SK-N-DZ (cell line): Measurements from ENCODE around the gene PTCHD1.

Experiments used
- DNase-seq: peaks from one replicate; pipeline ENCODE4 v3.0.0-alpha.2; 2015; ENCODE audit warnings: low spot score

The PTCHD1 gene

DNA sequence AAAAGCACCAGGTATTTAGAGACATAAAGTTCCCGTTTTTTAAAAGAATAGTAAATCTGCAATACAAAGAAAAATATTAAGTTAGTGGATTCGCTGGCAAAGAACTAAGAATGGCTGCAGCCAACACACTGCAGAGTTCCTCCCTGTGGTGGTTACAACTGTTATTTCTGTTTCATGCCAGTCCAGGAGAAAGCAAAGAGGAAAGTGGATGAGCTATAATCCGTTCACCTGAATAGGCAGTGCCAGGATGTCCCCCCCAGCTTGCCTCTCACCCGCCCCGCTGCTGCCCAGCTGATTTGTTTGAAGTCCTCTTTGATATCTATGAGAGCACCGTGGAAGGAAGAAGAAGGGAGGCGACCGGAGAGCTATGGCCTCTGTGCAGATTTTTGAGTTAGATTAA is 63.9 kb downstream of the PTCHD1 start:
- no peak for DNase-seq

DNA sequence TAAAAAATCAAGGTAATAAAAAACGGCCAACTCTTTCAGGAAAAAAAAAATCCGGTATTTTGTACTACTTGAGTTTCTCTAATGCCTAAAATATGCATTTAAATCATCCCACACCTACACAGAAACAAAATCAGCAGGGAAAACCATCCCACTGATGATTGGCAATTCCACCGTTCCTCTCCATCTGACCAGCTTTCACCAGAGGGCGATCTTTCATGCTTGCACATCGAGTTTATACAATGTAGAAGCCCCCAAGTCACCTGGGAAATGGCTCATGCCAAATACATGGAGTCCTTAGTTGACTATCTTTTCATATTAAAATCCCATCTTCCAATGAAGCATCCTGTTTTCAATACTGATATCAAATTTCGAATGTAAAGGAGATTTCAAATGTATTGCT is 69.2 kb downstream of the PTCHD1 start:
- DNase-seq = peak; percentile 3

DNA sequence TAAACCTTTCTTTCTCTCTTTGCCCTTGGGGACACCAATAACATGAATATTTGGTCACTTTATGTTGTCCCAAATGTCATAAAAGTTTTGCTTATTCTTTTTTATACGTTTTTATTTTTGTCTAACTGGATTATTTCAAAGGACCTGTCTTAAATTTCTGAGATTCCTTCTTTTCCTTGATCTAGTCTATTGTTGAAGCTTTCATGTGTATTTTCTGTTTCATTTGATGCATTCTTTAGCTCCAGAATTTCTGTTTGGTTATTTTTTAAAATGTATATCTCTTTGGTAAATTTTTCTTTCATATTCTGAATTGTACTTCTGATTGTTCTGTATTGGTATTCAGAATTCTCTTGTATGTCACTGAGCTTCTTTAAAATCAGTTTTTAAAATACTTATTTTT is 88.3 kb downstream of the PTCHD1 start:
- no peak for DNase-seq

DNA sequence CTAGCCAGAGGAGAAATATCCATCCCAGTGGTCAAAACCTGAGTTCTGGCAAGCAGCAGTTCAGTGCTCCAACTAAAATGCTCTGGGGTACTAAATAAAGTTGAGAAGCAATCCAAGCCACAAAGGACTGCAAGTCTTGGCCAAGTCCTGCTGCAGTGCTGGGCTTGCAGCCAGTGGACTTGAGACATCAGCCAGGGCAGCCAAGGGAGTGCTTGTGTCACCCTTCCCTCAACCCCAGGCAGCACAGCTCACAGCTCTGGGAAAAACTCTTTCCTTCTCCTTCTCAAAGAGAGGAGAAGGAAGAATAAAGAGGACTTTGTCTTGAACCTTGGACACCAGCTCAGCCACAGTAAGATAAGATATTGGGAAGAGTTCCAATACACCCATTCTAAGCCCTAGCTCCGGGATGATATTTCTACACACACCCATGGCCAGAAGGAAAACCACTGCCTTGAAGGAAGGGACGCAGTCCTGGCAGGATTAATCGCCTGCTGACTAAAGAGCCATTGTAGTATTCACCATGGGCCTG is 99.8 kb downstream of the PTCHD1 start:
- no peak for DNase-seq

DNA sequence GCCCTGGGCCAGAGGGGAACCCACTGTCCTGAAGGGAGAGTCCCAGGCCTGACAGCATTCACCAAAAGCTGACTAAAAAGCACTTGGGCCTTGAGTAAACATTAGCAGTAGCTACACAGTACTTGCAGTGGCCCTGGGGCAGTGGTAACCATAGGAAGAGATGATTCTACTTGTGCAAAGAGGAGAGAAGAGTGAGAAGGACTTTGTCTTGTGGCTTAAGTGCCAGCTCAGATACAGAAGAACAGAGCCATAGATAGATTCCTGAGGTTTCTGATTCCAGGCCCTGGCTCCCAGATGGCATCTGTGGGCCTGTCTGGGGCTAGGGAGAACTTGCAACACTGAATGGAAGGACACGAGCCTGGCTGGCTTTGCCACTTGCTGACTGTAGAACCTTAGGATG is 100.5 kb downstream of the PTCHD1 start:
- DNase-seq = no peak

DNA sequence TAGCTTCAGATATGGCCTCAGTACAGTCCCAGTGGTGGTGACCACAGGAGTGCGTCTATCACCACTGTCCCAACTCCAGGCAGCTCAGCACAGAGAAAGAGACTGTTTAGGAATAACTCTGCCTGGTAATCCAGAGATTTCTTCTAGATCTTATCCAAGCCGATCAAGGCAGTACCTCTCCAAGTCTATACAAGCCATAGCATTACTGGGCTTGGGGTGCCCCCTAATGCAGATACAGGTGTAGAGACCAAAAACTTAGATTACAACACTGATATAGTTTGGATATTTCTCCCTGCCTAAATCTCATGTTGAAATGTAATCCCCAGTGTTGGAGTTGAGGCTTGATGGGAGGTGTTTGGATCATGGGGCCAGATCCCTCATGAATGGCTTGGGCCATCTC is 100.9 kb downstream of the PTCHD1 start:
- no peak for DNase-seq

DNA sequence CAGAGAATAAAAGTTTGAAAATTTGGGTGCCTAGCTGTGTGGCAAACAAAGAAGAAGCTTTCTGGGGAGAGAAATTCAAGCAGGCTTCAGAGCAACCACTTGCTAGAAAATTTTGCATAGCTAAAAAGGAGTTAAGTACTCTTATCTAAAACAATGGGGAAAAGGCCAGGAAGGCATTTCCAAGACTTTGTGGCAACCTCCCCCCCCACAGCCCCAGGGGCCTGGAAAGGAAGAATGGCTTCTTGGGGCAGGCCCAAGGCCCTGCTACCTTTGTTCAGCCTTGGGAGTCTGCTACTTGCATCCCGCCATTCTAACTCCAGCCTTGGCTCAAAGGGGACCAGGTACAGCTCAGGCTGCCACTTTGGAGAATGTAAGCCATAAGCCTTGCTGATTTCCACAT is 102.2 kb downstream of the PTCHD1 start:
- DNase-seq = no peak

DNA sequence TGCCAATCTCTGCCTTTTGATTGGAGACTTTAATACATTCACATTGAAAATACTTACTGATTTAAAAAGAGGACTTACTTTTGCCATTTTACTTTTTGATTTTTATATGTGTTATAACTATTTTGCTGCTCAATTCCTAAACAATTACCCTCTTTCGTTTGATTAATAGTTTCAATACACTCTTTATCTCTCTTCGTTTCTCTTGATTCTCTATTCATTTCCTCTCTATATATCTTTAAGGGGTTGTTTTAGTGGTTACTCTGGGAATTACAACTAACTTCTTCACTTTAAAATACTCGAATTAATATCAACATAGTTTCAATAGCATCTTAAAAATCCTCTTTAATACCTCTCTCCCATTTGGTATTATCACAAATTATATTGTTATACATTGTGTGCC is 116.6 kb downstream of the PTCHD1 start:
- DNase-seq = no peak
